Measurements from ENCODE around the gene SENP6. TPM values are rescaled to one million over a fixed set of nuclear protein-coding genes. Genes with fewer than 3 reads are reported as not detected.

The SENP6 gene
- total RNA-seq, 1 experiment from 2014 or later, result 93.6 TPM

GRCh38 chr6:75613056-75613501, 11.4 kb downstream of the SENP6 start:
- CTCF ChIA-PET, result no interaction called here
- BruUV-seq (replicated peaks), result no TSS peak
- H3K4me1 Mint-ChIP-seq (ENCODE audit: low read depth, unreplicated experiment), result peaks cover 44% of the 10 kb centered on the region

GRCh38 chr6:75618437-75618836, 16.8 kb downstream of the SENP6 start:
- Mint-ChIP-seq H3K4me1 (ENCODE audit: low read depth, unreplicated experiment) (peaks cover 25% of the 10 kb centered on the region), H3K27me3 (ENCODE audit: unreplicated experiment) (no peaks in the 10 kb centered on the region), H3K27ac (ENCODE audit: unreplicated experiment) (no peak overlapping the region)

More at GRCh38 chr6:75613056-75613501, 11.4 kb downstream of the SENP6 start:
- no peak for TF ChIP-seq CTCF (IDR thresholded peaks at IDR 0.05; ENCODE audit: unreplicated experiment)
- peaks cover 7% of the 10 kb centered on the region for H3K9me3 Mint-ChIP-seq (ENCODE audit: low read depth, unreplicated experiment)
- DNase-seq, result no peak
- no peak overlapping the region for H3K27ac Mint-ChIP-seq (ENCODE audit: unreplicated experiment)
- H3K27me3 Mint-ChIP-seq (ENCODE audit: unreplicated experiment), result no peaks in the 10 kb centered on the region
- no peak overlapping the region for H3K4me3 Mint-ChIP-seq (ENCODE audit: low read depth, unreplicated experiment)
- H3K36me3 Mint-ChIP-seq (ENCODE audit: insufficient read depth, unreplicated experiment), result peaks cover 4% of the 10 kb centered on the region
- intact Hi-C loops (cut with micrococcal nuclease; ENCODE audit: unreplicated experiment), result no loop called here

GRCh38 chr6:75619230-75619899, 17.7 kb downstream of the SENP6 start:
- no peak for DNase-seq
- peaks cover 12% of the 10 kb centered on the region for H3K9me3 Mint-ChIP-seq (ENCODE audit: low read depth, unreplicated experiment)
- no peak overlapping the region for H3K4me3 Mint-ChIP-seq (ENCODE audit: low read depth, unreplicated experiment)
- BruUV-seq (replicated peaks), result no TSS peak
- no peaks in the 10 kb centered on the region for H3K27me3 Mint-ChIP-seq (ENCODE audit: unreplicated experiment)
- H3K27ac Mint-ChIP-seq (ENCODE audit: unreplicated experiment), result no peak overlapping the region
- intact Hi-C loops (cut with micrococcal nuclease; ENCODE audit: unreplicated experiment), result no loop called here
- CTCF ChIA-PET, result no interaction called here
- no peak for TF ChIP-seq CTCF (IDR thresholded peaks at IDR 0.05; ENCODE audit: unreplicated experiment)
- peaks cover 11% of the 10 kb centered on the region for H3K36me3 Mint-ChIP-seq (ENCODE audit: insufficient read depth, unreplicated experiment)
- peaks cover 25% of the 10 kb centered on the region for H3K4me1 Mint-ChIP-seq (ENCODE audit: low read depth, unreplicated experiment)

More at GRCh38 chr6:75618437-75618836, 16.8 kb downstream of the SENP6 start:
- no peak for DNase-seq
- Mint-ChIP-seq H3K9me3 (ENCODE audit: low read depth, unreplicated experiment) (peaks cover 12% of the 10 kb centered on the region), H3K4me3 (ENCODE audit: low read depth, unreplicated experiment) (no peak overlapping the region), H3K36me3 (ENCODE audit: insufficient read depth, unreplicated experiment) (peaks cover 4% of the 10 kb centered on the region)
- CTCF ChIA-PET, result no interaction called here
- no TSS peak for BruUV-seq (replicated peaks)
- intact Hi-C loops (cut with micrococcal nuclease; ENCODE audit: unreplicated experiment), result no loop called here
- TF ChIP-seq CTCF (IDR thresholded peaks at IDR 0.05; ENCODE audit: unreplicated experiment), result no peak

- no peak for TF ChIP-seq CTCF (IDR thresholded peaks at IDR 0.05; ENCODE audit: unreplicated experiment)
- intact Hi-C loops (cut with micrococcal nuclease; ENCODE audit: unreplicated experiment), result no loop called here
- no peak for DNase-seq
- peaks cover 22% of the 10 kb centered on the region for H3K4me1 Mint-ChIP-seq (ENCODE audit: low read depth, unreplicated experiment)
- peaks cover 17% of the 10 kb centered on the region for H3K36me3 Mint-ChIP-seq (ENCODE audit: insufficient read depth, unreplicated experiment)
- no peak overlapping the region for H3K27ac Mint-ChIP-seq (ENCODE audit: unreplicated experiment)
- BruUV-seq (replicated peaks), result no TSS peak
- no peak overlapping the region for H3K4me3 Mint-ChIP-seq (ENCODE audit: low read depth, unreplicated experiment)
- no peaks in the 10 kb centered on the region for H3K27me3 Mint-ChIP-seq (ENCODE audit: unreplicated experiment)
- H3K9me3 Mint-ChIP-seq (ENCODE audit: low read depth, unreplicated experiment), result peaks cover 12% of the 10 kb centered on the region
- CTCF ChIA-PET, result interaction anchor here (0.6 kb wide), 1 partner anchor 21 kb away, joined by 6 read pairs; no protein-coding TSS in a partner anchor
Observed at GRCh38 chr6:75620381-75621304, 19.0 kb downstream of the SENP6 start.

Data from Calu3 (cell line).